Sigmoid colon (tissue), 7 donors: ENCODE measurements around the gene THBS4. TPM values are rescaled to one million over a fixed set of nuclear protein-coding genes. Genes with fewer than 3 reads are reported as not detected.
"Not testable (repeated sequence)": the region's sequence is repeated elsewhere in the genome, so short reads cannot be mapped to it uniquely, and the experiment has no call there.

Experiments
- DNase-seq: peaks from one replicate; pipeline ENCODE4 v3.0.0-alpha.2; 2019
- H3K27ac ChIP-seq, 4 donors: fragments of 200-600 bp; sonication (generic); one replicate each; pipeline ENCODE4 v1.5.1; 2016 to 2019; ENCODE audit warnings: mild to moderate bottlenecking in 1 of 4
- H3K27me3 ChIP-seq, 3 donors: fragments of 200-600 bp; sonication (generic); one replicate each; pipeline ENCODE4 v1.5.1; 2019; ENCODE audit warnings: mild to moderate bottlenecking in 1 of 3
- H3K36me3 ChIP-seq, 4 donors: fragments of 200-600 bp; sonication (generic); one replicate each; pipeline ENCODE4 v1.5.1; 2016 to 2019
- H3K4me1 ChIP-seq, 4 donors: fragments of 200-600 bp; sonication (generic); one replicate each; pipeline ENCODE4 v1.5.1; 2017 to 2019
- H3K4me3 ChIP-seq, 4 donors: fragments of 200-600 bp; sonication (generic); one replicate each; pipeline ENCODE4 v1.5.1; 2017 to 2019; ENCODE audit warnings: mild to moderate bottlenecking in 2 of 4, moderate library complexity in 1 of 4
- H3K9me3 ChIP-seq, 4 donors: fragments of 200-600 bp in 3 of 4; sonication (generic) in 3 of 4; one replicate each; pipeline versions ENCODE4 v1.5.1 to v1.6.1; 2013 to 2019
- EP300 ChIP-seq, 4 donors: sonication (generic); formaldehyde crosslinking; IDR thresholded peaks; one replicate each; pipeline ENCODE4 v1.6.1; 2017; ENCODE audit warnings: antibody characterized with exemption in 4 of 4
- POLR2A ChIP-seq, 2 donors: fragments of 450-650 bp; IDR thresholded peaks; one replicate each; pipeline ENCODE4 v1.6.1; 2016; ENCODE audit warnings: antibody characterized with exemption in 2 of 2, mild to moderate bottlenecking in 2 of 2, moderate library complexity in 2 of 2
- POLR2AphosphoS5 ChIP-seq, 4 donors: sonication (generic); formaldehyde crosslinking; IDR thresholded peaks; one replicate each; pipeline ENCODE4 v1.6.1; 2017; ENCODE audit warnings: antibody characterized with exemption in 4 of 4
- WGBS, 2 donors: extraction: QIAGEN DNeasy Blood & Tissue Kit; methylation state at CpG; one replicate each; pipeline ENCODE4 v1.1.7; 2013; 5-methylcytosine and 5-hydroxymethylcytosine counted together
- intact Hi-C: fragments of 100-400 bp; cut with DNase I; formaldehyde crosslinking; loops from one replicate; pipeline ENCODE4 v1.15.1; 2023
- polyA plus RNA-seq, 3 donors: library from polyadenylated mRNA; stranded (reverse); fragments of 200-250 nt; gene quantifications; one replicate each; pipeline ENCODE4 v1.2.3, GENCODE V29; 2013
- total RNA-seq, 4 donors: library from RNA; depleted of rRNA; stranded (reverse); fragments of >200 nt; gene quantifications; one replicate each; pipeline ENCODE4 v1.1.0, GENCODE V29; 2016
- TF ChIP-seq, protein P1 (sequence below), 4 experiments: fragments of 450-650 bp in 3 of 4; fragments of 200-600 bp in 1 of 4; IDR thresholded peaks; one replicate each; pipeline ENCODE4 v1.5.1; 2016 to 2019; ENCODE audit warnings: antibody characterized with exemption in 4 of 4, mild to moderate bottlenecking in 3 of 4, moderate library complexity in 2 of 4
- donor health status: healthy with polysubstance abuse.
- donor health status: Bipolar disorder and iron deficiency.
- donor health status: healthy.

Gene THBS4
- total and polyA plus RNA-seq, 7 donors, result 3.8 to 585 (median 62.1) TPM; not detected in 1

- TF ChIP-seq POLR2AphosphoS5 (IDR thresholded peaks at IDR 0.05), result no peak
- TF ChIP-seq POLR2A (IDR thresholded peaks at IDR 0.05), result no peak
- TF ChIP-seq EP300 (IDR thresholded peaks at IDR 0.05), result no peak
- TF ChIP-seq, protein P1, sequence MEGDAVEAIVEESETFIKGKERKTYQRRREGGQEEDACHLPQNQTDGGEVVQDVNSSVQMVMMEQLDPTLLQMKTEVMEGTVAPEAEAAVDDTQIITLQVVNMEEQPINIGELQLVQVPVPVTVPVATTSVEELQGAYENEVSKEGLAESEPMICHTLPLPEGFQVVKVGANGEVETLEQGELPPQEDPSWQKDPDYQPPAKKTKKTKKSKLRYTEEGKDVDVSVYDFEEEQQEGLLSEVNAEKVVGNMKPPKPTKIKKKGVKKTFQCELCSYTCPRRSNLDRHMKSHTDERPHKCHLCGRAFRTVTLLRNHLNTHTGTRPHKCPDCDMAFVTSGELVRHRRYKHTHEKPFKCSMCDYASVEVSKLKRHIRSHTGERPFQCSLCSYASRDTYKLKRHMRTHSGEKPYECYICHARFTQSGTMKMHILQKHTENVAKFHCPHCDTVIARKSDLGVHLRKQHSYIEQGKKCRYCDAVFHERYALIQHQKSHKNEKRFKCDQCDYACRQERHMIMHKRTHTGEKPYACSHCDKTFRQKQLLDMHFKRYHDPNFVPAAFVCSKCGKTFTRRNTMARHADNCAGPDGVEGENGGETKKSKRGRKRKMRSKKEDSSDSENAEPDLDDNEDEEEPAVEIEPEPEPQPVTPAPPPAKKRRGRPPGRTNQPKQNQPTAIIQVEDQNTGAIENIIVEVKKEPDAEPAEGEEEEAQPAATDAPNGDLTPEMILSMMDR (IDR thresholded peaks at IDR 0.05), result no peak
- WGBS, 2 donors, result 78 to 87% methylated on average over 7 of the region's 7 CpGs
- intact Hi-C loops, result no loop called here
- H3K36me3 ChIP-seq, result no peaks in the 10 kb centered on the region
- no peak overlapping the region for H3K4me3 ChIP-seq
- DNase-seq, result no peak
- H3K4me1 ChIP-seq, result peaks cover 0 to 21% (median 17%) of the 10 kb centered on the region in 4 donors
- no peaks in the 10 kb centered on the region for H3K27me3 ChIP-seq
- H3K27ac ChIP-seq, result no peak overlapping the region
- no peaks in the 10 kb centered on the region for H3K9me3 ChIP-seq
These were observed 70.7 kb downstream of the THBS4 start for GRCh38 chr5:80105698-80106439.

GRCh38 chr5:80106916-80107315 lies 71.8 kb downstream of the THBS4 start:
- no peaks in the 10 kb centered on the region for H3K9me3 ChIP-seq
- no peaks in the 10 kb centered on the region for H3K36me3 ChIP-seq
- 72 to 82% methylated on average over 5 of the region's 5 CpGs for WGBS, 2 donors
- no peak for DNase-seq
- no peaks in the 10 kb centered on the region for H3K27me3 ChIP-seq
- H3K4me1 ChIP-seq, result peaks cover 0 to 28% (median 19%) of the 10 kb centered on the region in 4 donors
- no peak overlapping the region for H3K4me3 ChIP-seq
- TF ChIP-seq POLR2AphosphoS5 (IDR thresholded peaks at IDR 0.05) (no peak), EP300 (IDR thresholded peaks at IDR 0.05) (no peak), POLR2A (IDR thresholded peaks at IDR 0.05) (no peak)
- TF ChIP-seq, protein P1 (IDR thresholded peaks at IDR 0.05), result no peak
- intact Hi-C loops, result no loop called here
- H3K27ac ChIP-seq, result no peak overlapping the region

DNA sequence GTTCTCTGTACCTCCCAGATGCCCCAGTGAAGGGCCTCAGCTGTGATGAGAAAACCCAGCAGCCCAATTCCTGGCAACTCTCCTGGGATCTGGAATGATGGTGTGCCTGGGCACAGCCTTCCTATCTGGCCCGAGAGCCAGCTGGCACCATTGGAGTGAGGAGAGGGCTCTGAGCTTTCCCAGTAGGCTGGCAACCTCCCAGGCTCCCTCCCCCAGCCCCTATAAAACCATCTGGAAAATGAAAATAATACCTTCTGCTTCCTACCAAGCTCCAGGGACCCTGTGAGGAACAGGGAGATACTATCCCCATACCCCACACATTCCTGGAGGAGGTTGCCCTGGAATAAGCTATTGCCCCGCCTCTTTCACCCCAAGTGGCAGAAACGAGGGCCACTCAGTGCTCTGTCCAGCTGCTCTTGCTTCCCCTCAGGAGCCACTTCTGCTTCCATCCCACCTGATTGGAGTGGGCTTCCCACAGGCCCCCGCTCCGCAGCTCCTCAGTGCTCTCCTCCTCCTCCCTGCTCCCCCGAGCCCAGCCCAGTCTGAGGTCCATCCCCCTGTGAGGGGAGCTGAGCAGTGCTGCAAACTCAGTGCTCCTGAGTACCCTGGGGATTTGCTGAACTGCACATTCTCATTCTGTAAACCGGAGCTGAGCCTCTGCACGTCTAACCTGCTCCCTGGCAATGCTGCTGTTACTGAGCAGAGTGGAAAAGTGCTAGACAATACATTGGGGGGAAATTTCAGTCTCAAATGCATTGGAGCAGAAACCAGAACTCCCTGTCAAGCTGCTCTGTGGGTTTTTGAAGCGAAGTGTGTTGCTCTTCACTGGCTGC lies 74.7 kb downstream of the THBS4 start:
- no peaks in the 10 kb centered on the region for H3K9me3 ChIP-seq
- H3K4me3 ChIP-seq, result peak overlapping the region in 3 of 4 donors; percentile 4 to 15 (median 14)
- no peaks in the 10 kb centered on the region for H3K27me3 ChIP-seq
- peak overlapping the region in 3 of 4 donors; percentile 77 to 85 (median 77) for H3K27ac ChIP-seq
- TF ChIP-seq, protein P1 (IDR thresholded peaks at IDR 0.05), result no peak
- TF ChIP-seq POLR2A (IDR thresholded peaks at IDR 0.05) (no peak), EP300 (IDR thresholded peaks at IDR 0.05) (peak in 2 of 4 donors; percentile 2 to 59), POLR2AphosphoS5 (IDR thresholded peaks at IDR 0.05) (peak; percentile 63 to 91 (median 79))
- 64 to 73% methylated on average over 9 of the region's 9 CpGs for WGBS, 2 donors
- DNase-seq, result peak; percentile 93
- no peaks in the 10 kb centered on the region for H3K36me3 ChIP-seq
- intact Hi-C loops, result loop anchor here (1.0 to 2.0 kb wide), 2 partner anchors 31 to 147 kb away; no protein-coding TSS in a partner anchor
- peaks cover 0 to 28% (median 19%) of the 10 kb centered on the region in 4 donors for H3K4me1 ChIP-seq

- H3K4me1 ChIP-seq, result peaks cover 0 to 28% (median 19%) of the 10 kb centered on the region in 4 donors
- 19 to 62% methylated on average over 5 of the region's 5 CpGs for WGBS, 2 donors
- H3K27me3 ChIP-seq, H3K36me3 ChIP-seq, H3K9me3 ChIP-seq, H3K27ac ChIP-seq, intact Hi-C loops, H3K4me3 ChIP-seq, DNase-seq: not testable (repeated sequence)
These were observed 76.3 kb downstream of the THBS4 start for GRCh38 chr5:80111376-80111990.

DNA sequence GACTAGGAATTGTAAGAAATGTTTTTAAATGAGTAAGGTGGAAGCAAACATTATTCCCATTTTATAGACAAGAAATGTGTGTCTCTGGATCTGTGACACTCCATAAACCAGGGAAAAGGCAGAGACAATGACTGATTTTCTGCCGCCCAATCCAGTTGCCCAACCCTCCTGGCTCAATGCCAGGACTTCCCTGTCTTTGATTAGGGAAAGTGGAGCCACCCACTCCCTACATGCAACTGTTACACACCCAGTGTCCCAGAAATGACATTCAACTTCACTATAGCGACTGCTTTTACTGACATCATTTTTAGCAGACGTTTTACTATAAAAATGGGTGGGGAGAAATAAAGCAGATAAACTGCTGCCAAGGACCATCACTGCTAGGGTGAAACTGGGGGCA lies 79.7 kb downstream of the THBS4 start:
- H3K27me3 ChIP-seq, result no peaks in the 10 kb centered on the region
- no peak overlapping the region for H3K4me3 ChIP-seq
- H3K9me3 ChIP-seq, result no peaks in the 10 kb centered on the region
- TF ChIP-seq EP300 (IDR thresholded peaks at IDR 0.05) (no peak), POLR2AphosphoS5 (IDR thresholded peaks at IDR 0.05) (no peak), POLR2A (IDR thresholded peaks at IDR 0.05) (no peak)
- TF ChIP-seq, protein P1 (IDR thresholded peaks at IDR 0.05), result no peak
- no peaks in the 10 kb centered on the region for H3K36me3 ChIP-seq
- H3K4me1 ChIP-seq, result peaks cover 0 to 17% (median 12%) of the 10 kb centered on the region in 4 donors
- no peak overlapping the region for H3K27ac ChIP-seq
- 12 to 72% methylated on average over 3 of the region's 3 CpGs for WGBS, 2 donors
- no peak for DNase-seq
- intact Hi-C loops, result no loop called here
